Left lung (tissue), 10 donors: ENCODE data around the gene RBM33. TPM values are rescaled to one million over a fixed set of nuclear protein-coding genes. Genes with fewer than 3 reads are reported as not detected.

ENCODE experiments used
- ATAC-seq: fragments of 200-7000 bp; cut with Tn5 transposase; one replicate; pipeline ENCODE4 v1.9.1; 2020; ENCODE audit warnings: moderate library complexity
- DNase-seq, 4 donors: peaks; one replicate each; pipeline ENCODE4 v3.0.0-alpha.2; 2013 to 2020
- H3K27ac ChIP-seq, 2 donors: fragments of 200-600 bp; sonication (generic) in 1 of 2; one replicate each; pipeline versions ENCODE4 v1.5.0 to v1.8.0; 2020 to 2021
- H3K27me3 ChIP-seq, 2 donors: fragments of 200-600 bp; sonication (generic) in 1 of 2; one replicate each; pipeline versions ENCODE4 v1.5.0 to v1.8.0; 2020 to 2021
- H3K36me3 ChIP-seq, 2 donors: fragments of 200-600 bp; sonication (generic) in 1 of 2; one replicate each; pipeline versions ENCODE4 v1.5.0 to v1.8.0; 2020 to 2021
- H3K4me1 ChIP-seq, 2 donors: fragments of 200-600 bp; one replicate each; pipeline ENCODE4 v1.8.0; 2021
- H3K4me3 ChIP-seq, 2 donors: fragments of 200-600 bp; sonication (generic) in 1 of 2; one replicate each; pipeline versions ENCODE4 v1.5.0 to v1.8.0; 2020 to 2021; ENCODE audit warnings: mild to moderate bottlenecking in 1 of 2
- H3K9me3 ChIP-seq, 2 donors: fragments of 200-600 bp; sonication (generic) in 1 of 2; one replicate each; pipeline versions ENCODE4 v1.5.0 to v1.8.0; 2020 to 2021
- intact Hi-C, 2 donors: fragments of 100-400 bp; cut with DNase I; formaldehyde crosslinking; loops; one replicate each; pipeline versions ENCODE4 v1.11.2 to v1.14.2; 2022
- polyA plus RNA-seq, 6 donors: library from polyadenylated mRNA; unstranded; fragments of 120-200 nt; gene quantifications; one replicate each; pipeline ENCODE4 v1.2.1, GENCODE V29; 2013; ENCODE audit not compliant: insufficient read length in 6 of 6
- total RNA-seq, 2 donors: library from RNA; stranded (reverse); fragmentation: NEBNext Ultra II Directional; extraction: Animal tissue kit (Norgen Biotek cat#: 25700); gene quantifications; one replicate each; pipeline ENCODE4 v1.2.1, GENCODE V29; 2021
- TF ChIP-seq, protein P1 (sequence below), 2 donors: fragments of 200-600 bp; sonication (generic) in 1 of 2; IDR thresholded peaks; one replicate each; pipeline versions ENCODE4 v1.5.0 to v1.8.0; 2021; ENCODE audit warnings: antibody characterized with exemption in 2 of 2
- donor health status: DM: no; HTN: yes; CAD: no.
- donor health status: DM: no; HTN: no; CAD: no.

Gene RBM33
- total and polyA plus RNA-seq, 8 donors: 35.2 to 56.4 (median 45.0) TPM

DNA sequence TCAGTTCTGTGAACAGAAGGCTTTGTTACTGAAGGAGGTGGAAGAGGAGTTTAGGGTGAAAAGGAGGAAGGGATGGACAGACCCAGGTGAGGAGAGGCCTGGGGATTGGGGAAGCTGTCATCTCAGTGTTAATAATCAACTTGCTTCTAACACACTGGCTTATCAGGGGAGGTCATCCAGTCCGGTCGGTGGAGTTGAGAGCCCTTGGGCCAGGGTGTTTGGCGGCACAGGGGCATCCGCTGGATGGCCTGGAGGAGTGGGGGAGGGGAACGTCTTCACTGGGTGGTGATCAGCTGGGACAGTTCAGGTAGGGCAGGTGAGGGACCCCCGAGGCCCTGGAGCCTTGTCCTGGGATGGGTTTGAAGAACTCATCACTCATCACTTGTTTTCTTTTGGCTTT, 133.9 kb downstream of the RBM33 start:
- no peak for DNase-seq
- Histone ChIP-seq H3K36me3 (peaks cover 0 to 96% of the 10 kb centered on the region in 2 donors), H3K9me3 (no peaks in the 10 kb centered on the region), H3K27ac (no peak overlapping the region), H3K4me3 (no peak overlapping the region), H3K27me3 (no peaks in the 10 kb centered on the region), H3K4me1 (no peaks in the 10 kb centered on the region)
- intact Hi-C loops: no loop called here
- peak; percentile 11 for ATAC-seq
- TF ChIP-seq, protein P1, sequence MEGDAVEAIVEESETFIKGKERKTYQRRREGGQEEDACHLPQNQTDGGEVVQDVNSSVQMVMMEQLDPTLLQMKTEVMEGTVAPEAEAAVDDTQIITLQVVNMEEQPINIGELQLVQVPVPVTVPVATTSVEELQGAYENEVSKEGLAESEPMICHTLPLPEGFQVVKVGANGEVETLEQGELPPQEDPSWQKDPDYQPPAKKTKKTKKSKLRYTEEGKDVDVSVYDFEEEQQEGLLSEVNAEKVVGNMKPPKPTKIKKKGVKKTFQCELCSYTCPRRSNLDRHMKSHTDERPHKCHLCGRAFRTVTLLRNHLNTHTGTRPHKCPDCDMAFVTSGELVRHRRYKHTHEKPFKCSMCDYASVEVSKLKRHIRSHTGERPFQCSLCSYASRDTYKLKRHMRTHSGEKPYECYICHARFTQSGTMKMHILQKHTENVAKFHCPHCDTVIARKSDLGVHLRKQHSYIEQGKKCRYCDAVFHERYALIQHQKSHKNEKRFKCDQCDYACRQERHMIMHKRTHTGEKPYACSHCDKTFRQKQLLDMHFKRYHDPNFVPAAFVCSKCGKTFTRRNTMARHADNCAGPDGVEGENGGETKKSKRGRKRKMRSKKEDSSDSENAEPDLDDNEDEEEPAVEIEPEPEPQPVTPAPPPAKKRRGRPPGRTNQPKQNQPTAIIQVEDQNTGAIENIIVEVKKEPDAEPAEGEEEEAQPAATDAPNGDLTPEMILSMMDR (IDR thresholded peaks at IDR 0.05): no peak

DNA sequence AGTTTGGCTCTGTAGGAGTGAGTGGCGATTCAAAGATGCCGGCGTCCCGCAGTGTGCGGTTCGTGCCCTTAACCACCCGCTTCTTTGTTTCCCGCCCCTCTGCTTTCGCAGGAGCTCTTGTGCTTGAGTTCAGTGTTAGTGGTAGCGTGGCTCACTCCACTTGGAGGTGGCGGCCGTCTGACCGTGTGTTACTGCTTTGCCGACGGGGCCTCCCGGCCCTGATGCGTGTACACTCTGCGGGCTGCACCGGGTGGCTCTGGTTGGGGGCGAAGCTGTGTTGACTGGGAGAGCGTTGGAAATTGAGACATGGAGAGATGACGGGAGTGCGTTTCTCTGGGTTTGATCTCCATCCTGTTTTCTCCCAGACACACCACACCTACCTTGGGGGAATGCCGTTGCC, 136.4 kb downstream of the RBM33 start:
- Histone ChIP-seq H3K9me3 (no peaks in the 10 kb centered on the region), H3K36me3 (peaks cover 0 to 80% of the 10 kb centered on the region in 2 donors), H3K4me1 (no peaks in the 10 kb centered on the region), H3K27me3 (no peaks in the 10 kb centered on the region), H3K4me3 (no peak overlapping the region), H3K27ac (no peak overlapping the region)
- intact Hi-C loops: no loop called here
- TF ChIP-seq, protein P1 (IDR thresholded peaks at IDR 0.05): no peak
- no peak for ATAC-seq
- DNase-seq: no peak

- no peak for ATAC-seq
- intact Hi-C loops: no loop called here
- Histone ChIP-seq H3K4me3 (no peak overlapping the region), H3K27me3 (peaks cover 0 to 2% of the 10 kb centered on the region in 2 donors), H3K36me3 (peaks cover 0 to 75% of the 10 kb centered on the region in 2 donors), H3K4me1 (no peaks in the 10 kb centered on the region), H3K27ac (no peak overlapping the region), H3K9me3 (no peaks in the 10 kb centered on the region)
- DNase-seq: no peak
- TF ChIP-seq, protein P1 (IDR thresholded peaks at IDR 0.05): no peak
Observed at GRCh38 chr7:155781433-155781832, 137.0 kb downstream of the RBM33 start.

DNA sequence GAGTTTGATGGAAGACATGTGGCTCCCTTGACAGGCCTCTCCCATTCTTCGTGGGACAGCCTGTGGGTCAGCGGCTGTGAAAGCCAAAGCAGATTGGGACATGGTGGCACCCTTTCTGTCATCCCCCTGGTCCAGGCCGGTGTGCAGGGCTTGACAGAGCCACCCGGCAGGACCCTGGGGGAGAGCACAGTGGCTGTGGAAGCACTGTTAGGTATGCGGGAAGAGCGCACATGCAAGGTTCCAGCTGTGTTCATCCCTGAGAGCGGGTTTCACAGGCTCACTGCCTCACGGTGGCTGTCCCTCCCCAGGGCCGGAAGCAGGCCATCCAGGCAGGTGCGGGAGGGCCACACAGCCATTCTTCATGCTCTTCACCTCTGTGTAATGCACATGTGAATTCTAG, 138.0 kb downstream of the RBM33 start:
- TF ChIP-seq, protein P1 (IDR thresholded peaks at IDR 0.05): no peak
- no peak for ATAC-seq
- Histone ChIP-seq H3K9me3 (no peaks in the 10 kb centered on the region), H3K27ac (no peak overlapping the region), H3K36me3 (peaks cover 0 to 65% of the 10 kb centered on the region in 2 donors), H3K4me3 (no peak overlapping the region), H3K4me1 (peaks cover 0 to 7% of the 10 kb centered on the region in 2 donors), H3K27me3 (peaks cover 0 to 12% of the 10 kb centered on the region in 2 donors)
- intact Hi-C loops: no loop called here
- DNase-seq: no peak

DNA sequence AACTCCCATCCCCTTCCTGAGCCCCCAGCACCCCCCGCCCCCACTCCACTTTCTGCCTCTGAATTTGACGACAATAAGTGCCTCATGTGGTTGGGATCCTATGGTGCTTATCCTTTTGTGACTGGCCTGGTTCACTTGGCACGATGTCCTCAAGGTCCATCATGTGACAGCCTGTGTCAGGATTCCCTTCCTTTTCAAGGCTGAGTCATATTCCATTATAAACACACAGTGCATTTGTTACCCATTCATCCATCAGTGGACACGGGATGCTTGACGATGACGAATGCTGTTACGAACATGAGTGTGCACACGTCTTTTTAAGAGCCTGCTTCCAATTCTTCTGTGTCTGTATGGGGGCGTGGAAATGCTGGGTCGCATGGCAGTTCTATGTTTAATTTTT, 141.1 kb downstream of the RBM33 start:
- Histone ChIP-seq H3K4me1 (peaks cover 0 to 9% of the 10 kb centered on the region in 2 donors), H3K27me3 (peaks cover 0 to 23% of the 10 kb centered on the region in 2 donors), H3K36me3 (peaks cover 0 to 37% of the 10 kb centered on the region in 2 donors), H3K4me3 (no peak overlapping the region), H3K9me3 (no peaks in the 10 kb centered on the region), H3K27ac (no peak overlapping the region)
- intact Hi-C loops: no loop called here
- ATAC-seq: no peak
- DNase-seq: no peak
- TF ChIP-seq, protein P1 (IDR thresholded peaks at IDR 0.05): no peak
